OCI-LY7 (cell line): ENCODE measurements around the gene RNPEPL1. TPM values are rescaled to one million over a fixed set of nuclear protein-coding genes. Genes with fewer than 3 reads are reported as not detected.

Source experiments
- BruUV-seq: library from RNA; stranded (reverse); fragments of 400-500 nt; replicated peaks from 2 replicates; lab custom pipeline; 2021; lab: Mats Ljungman, UMichigan
- CTCF ChIA-PET: fragments of 300-600 bp; sonication (Branson Sonifier 250); formaldehyde crosslinking; loops from one replicate; lab custom pipeline; 2022; ENCODE audit warnings: antibody characterized with exemption; ENCODE audit not compliant: unreplicated experiment; lab: Charles Lee
- POLR2A ChIA-PET: fragments of 300-600 bp; sonication (Branson Sonifier 250); formaldehyde crosslinking; loops from one replicate; lab custom pipeline; 2022; ENCODE audit warnings: antibody characterized with exemption; lab: Charles Lee
- DNase-seq: peaks from one replicate; pipeline ENCODE4 v3.0.0-alpha.2; 2015; ENCODE audit warnings: low spot score
- H2AFZ ChIP-seq: fragments of 200-600 bp; sonication (generic), shearing (Covaris generic); 2 replicates; pipeline ENCODE4 v1.6.1; 2014; ENCODE audit warnings: mild to moderate bottlenecking, antibody characterized with exemption, low read length, moderate library complexity
- H3K27ac ChIP-seq: fragments of 200-600 bp; sonication (generic); 2 replicates; pipeline ENCODE4 v1.5.1; 2014; ENCODE audit warnings: mixed run types, low read depth, mild to moderate bottlenecking, moderate library complexity, low read length, inconsistent platforms; ENCODE audit not compliant: poor library complexity, severe bottlenecking
- H3K36me3 ChIP-seq: fragments of 200-600 bp; sonication (generic); 2 replicates; pipeline ENCODE4 v1.6.1; 2014; ENCODE audit warnings: mild to moderate bottlenecking, antibody characterized with exemption, low read length, moderate library complexity, mixed read lengths; ENCODE audit not compliant: insufficient read depth
- H3K4me1 ChIP-seq: fragments of 200-600 bp; sonication (generic); 2 replicates; pipeline ENCODE4 v1.5.1; 2014; ENCODE audit warnings: mild to moderate bottlenecking, low read length; ENCODE audit not compliant: insufficient read depth, poor library complexity, severe bottlenecking
- H3K4me2 ChIP-seq: fragments of 200-600 bp; sonication (generic); 2 replicates; pipeline ENCODE4 v1.6.1; 2014; ENCODE audit warnings: mild to moderate bottlenecking, low read length
- H3K4me3 ChIP-seq: fragments of 200-600 bp; sonication (generic); 2 replicates; pipeline ENCODE4 v1.5.1; 2014; ENCODE audit warnings: mild to moderate bottlenecking, low read depth, low read length; ENCODE audit not compliant: poor library complexity, severe bottlenecking
- H3K79me2 ChIP-seq: fragments of 200-600 bp; sonication (generic); 2 replicates; pipeline ENCODE4 v1.6.1; 2016; ENCODE audit warnings: low read depth, mild to moderate bottlenecking, low read length, moderate library complexity, mixed read lengths; ENCODE audit not compliant: insufficient read depth
- H3K9me2 ChIP-seq: fragments of 200-600 bp; sonication (generic); 2 replicates; pipeline ENCODE4 v1.6.1; 2016; ENCODE audit warnings: mild to moderate bottlenecking, low read length, mixed read lengths; ENCODE audit not compliant: insufficient read depth
- H3K9me3 ChIP-seq: fragments of 200-600 bp; sonication (generic); 2 replicates; pipeline ENCODE4 v1.6.1; 2014; ENCODE audit warnings: mild to moderate bottlenecking, mixed run types, low read length, mixed read lengths
- H4K20me1 ChIP-seq: fragments of 200-600 bp; sonication (generic); 2 replicates; pipeline ENCODE4 v1.6.1; 2014; ENCODE audit warnings: mild to moderate bottlenecking, antibody characterized with exemption, low read length, moderate library complexity, mixed read lengths; ENCODE audit not compliant: insufficient read depth
- CTCF ChIP-seq: fragments of 200-600 bp; sonication (generic); conservative IDR thresholded peaks from 2 replicates; pipeline ENCODE4 v1.5.1; 2014; ENCODE audit warnings: mild to moderate bottlenecking, antibody characterized with exemption, low read length, moderate library complexity, mixed read lengths
- EZH2phosphoT487 ChIP-seq: fragments of 200-600 bp; sonication (generic); IDR thresholded peaks from 2 replicates; pipeline ENCODE4 v1.6.1; 2018; ENCODE audit warnings: low read depth, borderline replicate concordance, mild to moderate bottlenecking, mixed run types, antibody characterized with exemption, low read length, moderate library complexity, mixed read lengths
- intact Hi-C: fragments of 100-400 bp; cut with micrococcal nuclease; formaldehyde crosslinking; loops from one replicate; pipeline ENCODE4 v1.10.0; 2022; ENCODE audit not compliant: unreplicated experiment
- total RNA-seq, 2 experiments: library from RNA; depleted of rRNA in 1 of 2; stranded (reverse); fragments of >200 nt in 1 of 2; shearing (Covaris generic) in 1 of 2; gene quantifications; 2 replicates each; pipeline ENCODE4 v1.2.3, GENCODE V29; 2014 to 2022

RNPEPL1 gene
- total RNA-seq, 2 experiments from 2014 or later = 41.9 to 51.8 TPM

- peaks cover 21% of the 10 kb centered on the region; the same call in 1 of the 2 replicates for H3K36me3 ChIP-seq
- intact Hi-C loops = no loop called here
- no peak for DNase-seq
- peaks cover 13% of the 10 kb centered on the region; the same call in 1 of the 2 replicates for H3K79me2 ChIP-seq
- no peak overlapping the region for H3K4me2 ChIP-seq
- CTCF ChIA-PET = no interaction called here
- no TSS peak for BruUV-seq
- POLR2A ChIA-PET = no interaction called here
- H3K9me2 ChIP-seq = no peaks in the 10 kb centered on the region
- no peak overlapping the region for H3K4me3 ChIP-seq
- H3K9me3 ChIP-seq = no peaks in the 10 kb centered on the region
- H2AFZ ChIP-seq = no peak overlapping the region
- H3K27ac ChIP-seq = no peak overlapping the region
- TF ChIP-seq CTCF (no peak), EZH2phosphoT487 (no peak)
- H4K20me1 ChIP-seq = 0 out of 2 replicates have a peak, but pooled peaks cover 5% of the 10 kb centered on the region
- peaks cover 20% of the 10 kb centered on the region for H3K4me1 ChIP-seq
These were observed 4.1 kb downstream of the RNPEPL1 start for GRCh38 chr2:240572141-240573031.

GRCh38 chr2:240573071-240573515, 4.8 kb downstream of the RNPEPL1 start:
- intact Hi-C loops = no loop called here
- no peak overlapping the region for H2AFZ ChIP-seq
- ChIA-PET POLR2A (no interaction called here), CTCF (no interaction called here)
- H3K4me3 ChIP-seq = no peak overlapping the region
- TF ChIP-seq CTCF (no peak), EZH2phosphoT487 (no peak)
- H3K4me2 ChIP-seq = no peak overlapping the region
- no peaks in the 10 kb centered on the region for H3K9me3 ChIP-seq
- no peaks in the 10 kb centered on the region for H3K9me2 ChIP-seq
- H3K79me2 ChIP-seq = peaks cover 13% of the 10 kb centered on the region; the same call in 1 of the 2 replicates
- 0 out of 2 replicates have a peak, but pooled peaks cover 5% of the 10 kb centered on the region for H4K20me1 ChIP-seq
- no peak overlapping the region for H3K27ac ChIP-seq
- no peak for DNase-seq
- peaks cover 28% of the 10 kb centered on the region; the same call in 1 of the 2 replicates for H3K36me3 ChIP-seq
- no TSS peak for BruUV-seq
- H3K4me1 ChIP-seq = peaks cover 16% of the 10 kb centered on the region
